Tibial artery (tissue), 4 donors: ENCODE data around the gene TMEM135.
"Not testable (repeated sequence)": the region's sequence is repeated elsewhere in the genome, so short reads cannot be mapped to it uniquely, and the experiment has no call there.

Experiments
- DNase-seq, 2 donors: peaks; one replicate each; pipeline ENCODE4 v3.0.0-alpha.2; 2019
- H3K27ac ChIP-seq, 2 donors: fragments of 200-600 bp; sonication (generic) in 1 of 2; 1 replicate in 1 of 2; 2 replicates in 1 of 2; pipeline ENCODE4 v1.5.1; 2018 to 2019; ENCODE audit warnings: mild to moderate bottlenecking in 1 of 2
- H3K27me3 ChIP-seq, 2 donors: fragments of 200-600 bp; sonication (generic) in 1 of 2; one replicate each; pipeline versions ENCODE4 v1.5.1 to v1.6.0; 2016 to 2019
- H3K36me3 ChIP-seq, 3 donors: fragments of 200-600 bp; sonication (generic) in 2 of 3; one replicate each; pipeline ENCODE4 v1.5.1; 2016 to 2019; ENCODE audit warnings: mild to moderate bottlenecking in 2 of 3
- H3K4me1 ChIP-seq, 4 donors: fragments of 200-600 bp; sonication (generic) in 2 of 4; 1 replicate in 3 of 4; 2 replicates in 1 of 4; pipeline ENCODE4 v1.5.1; 2016 to 2019
- H3K4me3 ChIP-seq, 2 donors: fragments of 200-600 bp; sonication (generic) in 1 of 2; 1 replicate in 1 of 2; 2 replicates in 1 of 2; pipeline ENCODE4 v1.5.1; 2018 to 2019; ENCODE audit warnings: mild to moderate bottlenecking in 2 of 2
- H3K9me3 ChIP-seq, 3 donors: fragments of 200-600 bp; sonication (generic) in 1 of 3; one replicate each; pipeline ENCODE4 v1.5.1; 2016 to 2019
- CTCF ChIP-seq, 2 experiments: fragments of 200-600 bp in 1 of 2; fragments of 450-650 bp in 1 of 2; IDR thresholded peaks; one replicate each; pipeline ENCODE4 v1.5.1; 2017 to 2019; ENCODE audit warnings: antibody characterized with exemption in 2 of 2, mild to moderate bottlenecking in 1 of 2, moderate library complexity in 1 of 2
- intact Hi-C: fragments of 100-400 bp; cut with DNase I; formaldehyde crosslinking; loops from one replicate; pipeline ENCODE4 v1.15.0; 2023; ENCODE audit warnings: low total_unique reads

The TMEM135 gene

DNA sequence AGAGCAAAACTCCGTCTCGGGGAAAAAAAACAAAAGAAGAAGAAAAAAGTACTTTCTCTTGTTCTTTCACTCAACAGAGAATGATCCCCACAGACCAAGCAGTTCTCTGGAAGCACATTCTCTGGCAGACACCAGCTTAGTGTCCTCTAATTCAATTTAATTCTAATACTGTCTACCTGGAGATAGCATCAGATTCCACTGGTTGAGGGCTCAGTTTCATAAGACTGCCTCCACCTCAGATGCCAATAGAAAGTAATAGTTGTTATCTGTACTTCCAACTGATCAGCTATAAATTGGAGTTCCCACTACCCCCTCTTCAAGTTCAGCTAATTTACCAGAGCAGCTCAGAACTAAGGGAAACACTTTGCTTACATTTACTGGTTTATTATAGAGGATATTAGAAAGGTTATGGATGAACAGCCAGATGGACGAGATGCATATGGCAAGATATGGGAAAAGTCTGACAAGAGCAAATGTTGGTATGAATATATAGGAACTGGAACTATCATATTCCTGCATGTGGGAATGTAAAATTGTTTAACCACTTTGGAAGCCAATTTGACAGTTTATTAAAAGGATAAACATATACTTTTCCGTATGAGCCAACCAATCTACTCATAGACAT, 64.3 kb downstream of the TMEM135 start:
- Histone ChIP-seq H3K36me3 (peaks cover 0 to under 1% (median 0%) of the 10 kb centered on the region in 3 donors), H3K27me3 (no peaks in the 10 kb centered on the region), H3K9me3 (no peaks in the 10 kb centered on the region), H3K27ac (no peak overlapping the region), H3K4me3 (no peak overlapping the region), H3K4me1 (no peaks in the 10 kb centered on the region)
- intact Hi-C loops, result no loop called here
- TF ChIP-seq CTCF (IDR thresholded peaks at IDR 0.05), result no peak
- no peak for DNase-seq

- H3K9me3 ChIP-seq, H3K36me3 ChIP-seq, H3K27ac ChIP-seq, H3K4me1 ChIP-seq, H3K4me3 ChIP-seq, H3K27me3 ChIP-seq, DNase-seq, intact Hi-C loops: not testable (repeated sequence)
These were observed 68.1 kb downstream of the TMEM135 start for GRCh38 chr11:87105826-87106225.

DNA sequence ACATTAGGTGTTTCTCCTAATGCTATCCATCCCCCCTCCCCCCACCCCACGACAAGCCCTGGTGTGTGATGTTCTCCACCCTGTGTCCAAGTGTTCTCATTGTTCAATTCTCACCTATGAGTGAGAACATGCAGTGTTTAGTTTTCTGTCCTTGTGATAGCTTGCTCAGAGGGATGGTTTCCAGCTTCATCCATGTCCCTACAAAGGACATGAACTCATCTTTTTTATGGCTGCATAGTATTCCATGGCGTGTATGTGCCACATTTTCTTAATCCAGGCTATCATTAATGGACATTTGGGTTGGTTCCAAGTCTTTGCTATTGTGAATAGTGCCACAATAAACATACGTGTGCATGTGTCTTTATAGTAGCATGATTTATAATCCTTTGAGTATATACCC, 69.6 kb downstream of the TMEM135 start:
- H3K36me3 ChIP-seq, H3K9me3 ChIP-seq, H3K27ac ChIP-seq, H3K27me3 ChIP-seq, intact Hi-C loops, H3K4me3 ChIP-seq, H3K4me1 ChIP-seq, DNase-seq: not testable (repeated sequence)

DNA sequence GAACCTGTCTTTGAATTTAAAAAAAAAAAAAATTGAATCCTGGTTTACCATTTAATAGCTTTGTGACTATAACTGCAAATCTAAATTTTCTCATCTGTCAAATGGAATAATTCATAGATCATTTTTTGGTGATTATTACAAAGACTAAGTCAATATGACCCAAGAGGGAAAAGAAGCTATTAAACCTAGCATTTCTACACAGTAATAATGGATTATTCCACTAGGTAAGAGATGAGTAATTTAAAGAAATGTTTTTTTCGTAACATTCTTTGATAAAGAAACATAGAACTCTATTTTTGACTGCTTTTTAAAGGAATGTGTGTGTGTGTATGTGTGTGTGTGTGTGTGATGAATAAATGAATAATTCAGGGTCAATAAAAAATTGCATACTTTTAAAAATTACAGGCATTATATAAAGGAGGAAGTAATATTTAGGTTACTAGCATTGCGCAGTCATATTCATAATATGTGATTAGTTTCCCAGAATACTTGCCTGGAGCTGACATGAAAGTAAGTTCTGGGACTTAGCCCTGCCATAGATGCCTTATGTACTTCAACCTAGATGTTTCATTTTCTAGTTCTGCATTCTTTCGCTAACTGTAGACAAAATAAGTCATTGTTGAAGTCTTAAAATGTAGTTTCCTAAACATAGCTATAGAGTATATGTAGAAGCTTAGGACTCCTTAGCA, 72.9 kb downstream of the TMEM135 start:
- no peaks in the 10 kb centered on the region for H3K27me3 ChIP-seq
- H3K4me3 ChIP-seq, result no peak overlapping the region
- no peaks in the 10 kb centered on the region for H3K36me3 ChIP-seq
- no peak overlapping the region for H3K27ac ChIP-seq
- TF ChIP-seq CTCF (IDR thresholded peaks at IDR 0.05), result no peak
- DNase-seq, result no peak
- no peaks in the 10 kb centered on the region for H3K9me3 ChIP-seq
- intact Hi-C loops, result no loop called here
- peaks cover 0 to 22% (median 0%) of the 10 kb centered on the region in 4 donors for H3K4me1 ChIP-seq

DNA sequence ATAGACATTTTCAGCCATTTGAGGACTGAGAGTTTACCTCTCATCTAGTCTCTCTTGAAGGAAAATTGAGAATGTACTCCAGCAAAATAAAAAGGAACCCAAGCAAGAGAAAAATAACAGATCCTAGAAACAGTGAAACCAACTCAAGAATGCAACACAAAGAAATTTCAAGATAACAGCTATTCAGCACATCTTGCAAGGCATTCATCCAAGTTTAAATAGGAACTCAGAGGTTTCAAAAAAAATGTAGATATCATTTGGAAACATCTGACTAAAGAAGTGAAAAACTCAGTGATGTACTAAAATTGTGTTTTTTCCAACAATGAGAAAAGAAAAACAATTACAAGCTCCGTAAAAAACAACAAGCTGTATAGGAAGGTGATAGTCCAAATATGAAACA, 76.4 kb downstream of the TMEM135 start:
- Histone ChIP-seq H3K27ac (no peak overlapping the region), H3K36me3 (no peaks in the 10 kb centered on the region), H3K9me3 (no peaks in the 10 kb centered on the region)

DNA sequence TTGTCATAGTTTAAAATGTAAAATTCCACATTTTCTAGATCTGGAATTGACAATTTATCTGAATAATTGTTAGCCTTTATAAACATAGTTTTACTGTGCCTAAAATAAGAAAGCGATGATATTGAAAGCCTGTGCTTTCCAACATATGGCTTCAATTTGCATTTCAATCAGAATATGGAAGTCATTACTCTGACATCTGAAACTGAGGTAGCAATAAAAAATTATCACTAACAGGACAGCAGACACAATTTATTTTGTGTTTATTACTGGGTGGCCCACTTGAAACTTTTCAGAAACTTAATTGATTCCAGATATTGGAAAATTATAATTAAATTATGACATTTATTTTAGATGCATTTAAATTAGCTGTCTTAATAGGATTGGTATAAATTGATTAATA, 78.5 kb downstream of the TMEM135 start:
- DNase-seq, result no peak

More for the DNA sequence above, 76.4 kb downstream of the TMEM135 start:
- no peak for DNase-seq
- no peak for TF ChIP-seq CTCF (IDR thresholded peaks at IDR 0.05)
- Histone ChIP-seq H3K27me3 (no peaks in the 10 kb centered on the region), H3K4me3 (no peak overlapping the region), H3K4me1 (peaks cover 0 to 23% (median 0%) of the 10 kb centered on the region in 4 donors)
- intact Hi-C loops, result no loop called here

More for the DNA sequence above, 78.5 kb downstream of the TMEM135 start:
- no peak overlapping the region for H3K27ac ChIP-seq
- TF ChIP-seq CTCF (IDR thresholded peaks at IDR 0.05), result no peak
- no peak overlapping the region for H3K4me3 ChIP-seq
- intact Hi-C loops, result no loop called here
- H3K9me3 ChIP-seq, result no peaks in the 10 kb centered on the region
- H3K27me3 ChIP-seq, result no peaks in the 10 kb centered on the region
- peaks cover 0 to 23% (median 0%) of the 10 kb centered on the region in 4 donors for H3K4me1 ChIP-seq
- no peaks in the 10 kb centered on the region for H3K36me3 ChIP-seq
